NCI-H2196 treated with DMSO at 0.1 percent for 48 hours (cell line): Measurements from ENCODE around the gene SLX1A.
"Not testable (repeated sequence)": the region's sequence is repeated elsewhere in the genome, so short reads cannot be mapped to it uniquely, and the experiment has no call there.

Source experiments
- DNase-seq: peaks from one replicate; lab custom pipeline; 2025; ENCODE audit not compliant: unreplicated experiment; lab: John Stamatoyannopoulos, UW

Gene SLX1A

GRCh38 chr16:30217082-30217481 lies 23.4 kb downstream of the SLX1A start:
- DNase-seq = not testable (repeated sequence)
